ENCODE results near the gene CLEC4F. TPM values are rescaled to one million over a fixed set of nuclear protein-coding genes. Genes with fewer than 3 reads are reported as not detected.

Gene CLEC4F
- total RNA-seq, 1 experiment from 2014 or later, result not detected

GRCh38 chr2:70806620-70807019 lies 13.8 kb downstream of the CLEC4F start:
- Mint-ChIP-seq H3K4me1 (no peaks in the 10 kb centered on the region), H3K27me3 (ENCODE audit: low read depth) (peaks cover 32% of the 10 kb centered on the region), H3K36me3 (no peaks in the 10 kb centered on the region), H3K4me3 (no peak overlapping the region), H3K9me3 (no peaks in the 10 kb centered on the region), H3K27ac (no peak overlapping the region)
- ATAC-seq (no peak), DNase-seq (ENCODE audit: low spot score) (no peak)
- CTCF ChIA-PET, result interaction anchor here (0.6 to 1.0 kb wide), 2 partner anchors 17 to 644 kb away, joined by 3 to 4 read pairs; no protein-coding TSS in a partner anchor
- TF ChIP-seq IRF1 (CRISPR knock-in tag; IDR thresholded peaks at IDR 0.05), result no peak
- TF ChIP-seq KAT7 (CRISPR knock-in tag; IDR thresholded peaks at IDR 0.05; ENCODE audit: borderline replicate concordance), result no peak
- no peak for TF ChIP-seq PRDM15 (CRISPR knock-in tag; IDR thresholded peaks at IDR 0.05)
- no peak for TF ChIP-seq AFF4 (CRISPR knock-in tag; IDR thresholded peaks at IDR 0.05; ENCODE audit: borderline replicate concordance)
- TF ChIP-seq ZNF232 (CRISPR knock-in tag; IDR thresholded peaks at IDR 0.05), result no peak
- no peak for TF ChIP-seq STAT6 (CRISPR knock-in tag; conservative IDR thresholded peaks at IDR 0.05; ENCODE audit: low read depth)
- TF ChIP-seq TEAD1 (CRISPR knock-in tag; IDR thresholded peaks at IDR 0.05), result no peak
- POLR2A ChIA-PET, result no interaction called here

- no peak overlapping the region for H3K27ac Mint-ChIP-seq
- H3K4me1 Mint-ChIP-seq, result no peaks in the 10 kb centered on the region
- ChIA-PET CTCF (no interaction called here), POLR2A (no interaction called here)
- H3K36me3 Mint-ChIP-seq, result no peaks in the 10 kb centered on the region
- no peak for ATAC-seq
- TF ChIP-seq ZNF416 (CRISPR knock-in tag; IDR thresholded peaks at IDR 0.05) (no peak), TEAD4 (CRISPR knock-in tag; IDR thresholded peaks at IDR 0.05) (no peak), ATF1 (CRISPR knock-in tag; IDR thresholded peaks at IDR 0.05) (no peak), MXD4 (CRISPR knock-in tag; IDR thresholded peaks at IDR 0.05; ENCODE audit: borderline replicate concordance) (no peak), ERG (CRISPR knock-in tag; IDR thresholded peaks at IDR 0.05) (no peak)
- no peak for DNase-seq (ENCODE audit: low spot score)
- no peak overlapping the region for H3K4me3 Mint-ChIP-seq
- H3K27me3 Mint-ChIP-seq (ENCODE audit: low read depth), result peaks cover 36% of the 10 kb centered on the region
- H3K9me3 Mint-ChIP-seq, result no peaks in the 10 kb centered on the region
Observed at GRCh38 chr2:70806013-70806412, 14.4 kb downstream of the CLEC4F start.

Data from WTC11 (cell line).